ENCODE measurements around the gene TRAK2.
A peak's percentile ranks its signal among the peaks of the same experiment; 100 is the strongest.

TRAK2 gene

DNA sequence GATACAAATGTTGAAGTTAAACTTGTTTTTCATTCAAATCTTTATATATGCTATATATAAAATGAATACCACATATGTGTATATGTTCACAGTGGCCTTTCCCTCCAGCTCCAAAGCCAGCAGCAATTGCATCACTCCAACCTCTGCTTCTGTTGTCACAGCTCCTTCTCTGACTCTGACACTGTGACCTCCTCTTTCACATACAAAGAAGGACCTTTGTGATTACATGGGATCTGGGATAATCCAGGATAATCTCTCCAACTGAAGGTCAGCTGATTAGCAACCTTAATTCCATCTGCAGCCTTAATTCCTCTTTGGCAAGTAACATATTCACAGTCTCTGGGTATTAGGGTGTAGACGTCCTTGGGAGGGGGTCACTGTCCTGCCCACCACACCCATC, 102.5 kb downstream of the TRAK2 start:
- H3K4me3 ChIP-seq (replicated peaks; ENCODE audit: low read depth, low read length), result no peak overlapping the region
- H3K27me3 ChIP-seq (replicated peaks; ENCODE audit: control insufficient read depth, insufficient read depth, low read length), result no peaks in the 10 kb centered on the region
- TF ChIP-seq, protein P1, sequence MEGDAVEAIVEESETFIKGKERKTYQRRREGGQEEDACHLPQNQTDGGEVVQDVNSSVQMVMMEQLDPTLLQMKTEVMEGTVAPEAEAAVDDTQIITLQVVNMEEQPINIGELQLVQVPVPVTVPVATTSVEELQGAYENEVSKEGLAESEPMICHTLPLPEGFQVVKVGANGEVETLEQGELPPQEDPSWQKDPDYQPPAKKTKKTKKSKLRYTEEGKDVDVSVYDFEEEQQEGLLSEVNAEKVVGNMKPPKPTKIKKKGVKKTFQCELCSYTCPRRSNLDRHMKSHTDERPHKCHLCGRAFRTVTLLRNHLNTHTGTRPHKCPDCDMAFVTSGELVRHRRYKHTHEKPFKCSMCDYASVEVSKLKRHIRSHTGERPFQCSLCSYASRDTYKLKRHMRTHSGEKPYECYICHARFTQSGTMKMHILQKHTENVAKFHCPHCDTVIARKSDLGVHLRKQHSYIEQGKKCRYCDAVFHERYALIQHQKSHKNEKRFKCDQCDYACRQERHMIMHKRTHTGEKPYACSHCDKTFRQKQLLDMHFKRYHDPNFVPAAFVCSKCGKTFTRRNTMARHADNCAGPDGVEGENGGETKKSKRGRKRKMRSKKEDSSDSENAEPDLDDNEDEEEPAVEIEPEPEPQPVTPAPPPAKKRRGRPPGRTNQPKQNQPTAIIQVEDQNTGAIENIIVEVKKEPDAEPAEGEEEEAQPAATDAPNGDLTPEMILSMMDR (IDR thresholded peaks at IDR 0.05; ENCODE audit: insufficient read depth, low read length, poor library complexity, severe bottlenecking), result no peak
- DNase-seq (ENCODE audit: extremely low read depth, insufficient read length), result no peak
- no peaks in the 10 kb centered on the region for H3K36me3 ChIP-seq (ENCODE audit: control insufficient read depth, insufficient read depth, low read length)

DNA sequence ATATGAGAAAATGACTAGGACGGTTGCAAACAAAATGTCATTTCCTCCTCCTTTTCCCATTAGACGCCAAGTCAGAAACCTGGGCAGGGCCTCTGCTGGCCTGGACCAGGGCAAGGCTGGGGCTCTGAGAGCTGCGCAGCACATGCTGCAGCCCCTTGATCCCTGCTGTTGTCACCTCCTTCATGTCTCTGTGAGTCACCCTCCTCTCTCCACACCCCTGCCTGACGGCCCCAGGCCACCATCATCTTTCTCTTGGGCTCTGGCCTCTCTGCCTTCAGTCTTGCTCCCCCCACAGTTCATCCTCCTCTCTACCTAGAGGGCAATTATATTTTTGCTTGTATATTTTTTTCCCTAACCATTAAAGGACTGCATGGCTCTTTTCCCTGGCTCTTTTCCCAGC, 104.1 kb downstream of the TRAK2 start:
- no peaks in the 10 kb centered on the region for H3K36me3 ChIP-seq (ENCODE audit: control insufficient read depth, insufficient read depth, low read length)
- no peaks in the 10 kb centered on the region for H3K27me3 ChIP-seq (replicated peaks; ENCODE audit: control insufficient read depth, insufficient read depth, low read length)
- no peak overlapping the region for H3K4me3 ChIP-seq (replicated peaks; ENCODE audit: low read depth, low read length)
- no peak for DNase-seq (ENCODE audit: extremely low read depth, insufficient read length)
- TF ChIP-seq, protein P1 (IDR thresholded peaks at IDR 0.05; ENCODE audit: insufficient read depth, low read length, poor library complexity, severe bottlenecking), result no peak

DNA sequence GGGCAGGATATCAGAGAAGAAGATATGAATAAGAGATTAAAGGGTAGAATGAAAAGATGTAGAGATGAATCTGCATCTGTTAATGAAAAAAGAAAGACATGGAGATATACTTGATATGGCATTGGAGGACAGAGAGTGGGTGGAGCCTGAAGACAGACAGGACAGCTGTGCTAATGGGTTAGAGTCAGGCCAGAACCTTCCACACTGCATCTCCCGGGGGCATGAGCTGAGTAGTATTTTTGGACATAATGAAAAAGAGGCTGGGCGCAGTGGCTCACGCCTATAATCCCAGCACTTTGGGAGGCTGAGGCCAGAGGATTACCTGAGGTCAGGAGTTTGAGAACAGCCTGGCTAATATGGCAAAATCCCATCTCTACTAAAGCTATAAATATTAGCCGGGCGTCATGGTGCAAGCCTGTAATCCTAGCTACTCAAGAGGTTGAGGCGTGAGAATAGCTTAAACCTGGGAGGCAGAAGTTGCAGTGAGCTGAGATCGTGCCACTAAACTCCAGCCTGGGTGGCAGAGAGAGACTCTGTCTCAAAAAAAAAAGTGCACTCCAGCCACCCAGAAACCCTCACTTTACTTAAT, 105.5 kb downstream of the TRAK2 start:
- Histone ChIP-seq H3K4me3 (replicated peaks; ENCODE audit: low read depth, low read length) (no peak overlapping the region), H3K27me3 (replicated peaks; ENCODE audit: control insufficient read depth, insufficient read depth, low read length) (no peaks in the 10 kb centered on the region), H3K36me3 (ENCODE audit: control insufficient read depth, insufficient read depth, low read length) (no peaks in the 10 kb centered on the region)
- no peak for DNase-seq (ENCODE audit: extremely low read depth, insufficient read length)
- TF ChIP-seq, protein P1 (IDR thresholded peaks at IDR 0.05; ENCODE audit: insufficient read depth, low read length, poor library complexity, severe bottlenecking), result no peak

DNA sequence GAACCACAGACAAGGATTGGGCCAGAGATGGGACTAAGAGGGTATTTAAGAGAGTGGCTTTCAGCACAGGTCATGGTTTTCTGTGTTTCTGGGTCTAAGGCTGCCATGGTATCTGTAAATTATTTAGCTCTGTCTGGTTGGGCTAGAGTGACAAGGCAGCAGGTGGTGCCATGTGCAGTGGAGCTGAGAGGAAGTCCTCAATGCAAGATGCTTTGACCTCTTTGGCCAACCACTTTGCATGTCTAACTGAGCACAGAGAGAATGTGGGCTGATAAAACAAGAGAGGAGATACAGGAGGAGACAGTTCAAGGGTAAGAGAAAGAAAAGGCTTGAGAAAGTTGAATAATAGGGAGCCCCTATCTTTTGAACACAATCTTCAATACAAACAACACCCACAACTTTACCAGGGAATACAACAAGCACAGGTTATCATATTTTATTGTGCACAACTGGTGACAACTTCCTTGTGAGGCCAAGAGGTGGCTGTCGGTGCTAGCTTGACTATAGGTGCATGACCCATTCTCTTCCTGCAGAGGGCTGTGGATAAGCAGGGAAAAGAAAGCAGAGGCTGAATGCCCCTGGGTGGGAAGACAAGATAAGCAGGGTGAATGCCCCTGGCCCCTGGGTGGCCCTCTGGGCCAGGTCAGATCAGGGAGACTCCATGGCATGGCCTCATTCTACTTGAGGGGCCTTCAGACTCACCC, 106.4 kb downstream of the TRAK2 start:
- no peaks in the 10 kb centered on the region for H3K27me3 ChIP-seq (replicated peaks; ENCODE audit: control insufficient read depth, insufficient read depth, low read length)
- H3K36me3 ChIP-seq (ENCODE audit: control insufficient read depth, insufficient read depth, low read length), result no peaks in the 10 kb centered on the region
- no peak overlapping the region for H3K4me3 ChIP-seq (replicated peaks; ENCODE audit: low read depth, low read length)
- TF ChIP-seq, protein P1 (IDR thresholded peaks at IDR 0.05; ENCODE audit: insufficient read depth, low read length, poor library complexity, severe bottlenecking), result peak; percentile 37
- DNase-seq (ENCODE audit: extremely low read depth, insufficient read length), result peak; percentile 26

DNA sequence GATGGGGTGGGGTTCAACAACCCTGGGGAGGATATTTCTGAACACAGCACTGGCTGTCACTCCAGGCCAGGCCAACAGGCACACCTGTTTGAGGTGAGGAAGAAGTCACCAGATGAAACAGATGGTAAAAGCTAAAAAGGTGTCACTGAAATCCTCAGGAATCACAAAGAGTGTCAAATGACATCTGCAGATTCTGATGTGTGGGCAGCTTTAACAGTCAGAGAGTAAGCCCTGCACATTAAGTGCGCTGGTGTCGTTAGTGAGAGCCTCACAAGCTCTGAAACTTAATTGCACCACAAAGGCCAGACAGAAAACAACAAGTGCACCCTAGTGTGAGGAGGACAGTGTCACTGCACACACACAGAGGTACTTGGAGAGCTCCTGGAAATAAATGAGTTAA, 107.7 kb downstream of the TRAK2 start:
- no peak for DNase-seq (ENCODE audit: extremely low read depth, insufficient read length)
- TF ChIP-seq, protein P1 (IDR thresholded peaks at IDR 0.05; ENCODE audit: insufficient read depth, low read length, poor library complexity, severe bottlenecking), result no peak
- no peaks in the 10 kb centered on the region for H3K27me3 ChIP-seq (replicated peaks; ENCODE audit: control insufficient read depth, insufficient read depth, low read length)
- no peak overlapping the region for H3K4me3 ChIP-seq (replicated peaks; ENCODE audit: low read depth, low read length)
- H3K36me3 ChIP-seq (ENCODE audit: control insufficient read depth, insufficient read depth, low read length), result no peaks in the 10 kb centered on the region

Measured in GM06990 (cell line).